NCI-H1105 treated with DMSO at 0.1 percent for 48 hours (cell line): ENCODE measurements around the gene FAM227B.

Source experiments
- DNase-seq: peaks from one replicate; lab custom pipeline; 2025; lab: John Stamatoyannopoulos, UW

FAM227B gene

DNA sequence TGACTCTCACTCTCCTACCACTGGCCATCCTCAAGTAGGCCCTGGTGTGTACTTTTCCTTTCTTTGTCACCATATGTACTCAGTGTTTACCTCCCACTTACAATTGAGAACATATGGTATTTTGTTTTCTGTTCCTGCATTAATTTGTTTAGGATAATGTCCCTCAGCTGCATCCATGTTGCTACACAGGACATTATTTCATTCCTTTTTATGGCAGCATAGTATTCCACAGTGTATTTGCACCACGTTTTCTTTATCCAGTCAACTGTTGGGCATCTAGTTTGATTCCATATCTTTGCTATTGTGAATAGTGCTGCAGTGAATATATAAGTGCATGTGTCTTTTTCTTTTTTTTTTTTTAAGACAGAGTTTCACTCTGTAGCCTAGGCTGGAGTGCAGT, 324.4 kb downstream of the FAM227B start:
- DNase-seq, result no peak

- no peak for DNase-seq
Measured at GRCh38 chr15:49293941-49294340, 326.7 kb downstream of the FAM227B start.

- DNase-seq, result no peak
Measured at GRCh38 chr15:49290191-49290590, 330.4 kb downstream of the FAM227B start.

DNA sequence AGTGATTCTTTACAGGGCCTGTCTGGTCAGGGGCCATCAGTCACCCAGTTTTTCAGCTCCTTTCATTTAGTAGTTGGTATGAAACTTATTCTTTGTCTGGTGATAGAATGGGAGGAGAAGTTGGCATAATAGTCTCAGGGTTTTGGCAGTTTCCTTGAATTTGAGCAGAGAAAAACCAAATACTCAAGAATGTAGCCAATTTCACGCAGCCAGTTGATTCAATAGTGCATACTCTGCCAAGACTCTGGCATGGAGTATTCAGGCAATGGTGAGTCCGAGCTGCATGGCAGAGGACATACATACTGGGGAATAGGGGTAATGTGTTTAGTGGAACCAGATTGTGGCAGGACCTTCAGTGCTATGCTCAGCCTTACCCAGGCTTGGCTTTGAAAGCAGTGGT, 332.2 kb downstream of the FAM227B start:
- no peak for DNase-seq

GRCh38 chr15:49287481-49287880, 333.1 kb downstream of the FAM227B start:
- no peak for DNase-seq

DNA sequence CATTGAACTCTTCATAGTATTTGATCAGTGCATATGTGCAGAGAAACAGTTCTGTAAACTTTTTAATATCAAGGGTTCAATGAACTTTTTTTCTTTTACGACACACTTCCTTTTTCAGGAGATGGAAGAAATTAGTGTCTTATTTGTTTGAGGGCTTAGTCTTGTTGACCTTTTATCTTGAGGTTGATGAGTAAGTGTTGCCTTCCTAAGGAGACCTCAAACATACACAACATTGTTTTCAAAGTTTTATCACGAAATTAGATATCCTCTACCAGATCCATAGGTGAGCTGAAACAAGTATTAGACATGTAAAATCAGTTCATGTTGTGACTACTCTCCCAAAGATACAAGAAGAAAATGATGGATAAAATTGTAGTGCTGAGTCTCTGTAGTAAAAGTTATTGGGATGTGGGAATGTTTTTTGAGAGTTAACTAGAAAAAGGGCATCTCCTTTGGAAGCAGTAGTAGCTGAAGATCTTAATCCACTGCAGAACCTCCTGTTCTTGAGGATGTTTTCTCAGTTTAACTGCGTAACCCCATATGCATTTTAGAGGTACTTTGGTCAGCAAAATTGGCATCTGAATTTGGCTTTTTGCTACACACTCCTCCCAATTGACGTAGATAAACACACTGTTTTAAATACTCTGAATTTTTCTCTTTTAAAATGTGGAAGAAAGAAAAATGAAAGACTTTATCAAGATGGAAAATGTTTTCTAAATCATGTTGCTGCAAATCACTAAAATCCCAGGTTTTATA, 333.8 kb downstream of the FAM227B start:
- DNase-seq, result no peak

GRCh38 chr15:49282366-49282765, 338.3 kb downstream of the FAM227B start:
- DNase-seq, result no peak

DNA sequence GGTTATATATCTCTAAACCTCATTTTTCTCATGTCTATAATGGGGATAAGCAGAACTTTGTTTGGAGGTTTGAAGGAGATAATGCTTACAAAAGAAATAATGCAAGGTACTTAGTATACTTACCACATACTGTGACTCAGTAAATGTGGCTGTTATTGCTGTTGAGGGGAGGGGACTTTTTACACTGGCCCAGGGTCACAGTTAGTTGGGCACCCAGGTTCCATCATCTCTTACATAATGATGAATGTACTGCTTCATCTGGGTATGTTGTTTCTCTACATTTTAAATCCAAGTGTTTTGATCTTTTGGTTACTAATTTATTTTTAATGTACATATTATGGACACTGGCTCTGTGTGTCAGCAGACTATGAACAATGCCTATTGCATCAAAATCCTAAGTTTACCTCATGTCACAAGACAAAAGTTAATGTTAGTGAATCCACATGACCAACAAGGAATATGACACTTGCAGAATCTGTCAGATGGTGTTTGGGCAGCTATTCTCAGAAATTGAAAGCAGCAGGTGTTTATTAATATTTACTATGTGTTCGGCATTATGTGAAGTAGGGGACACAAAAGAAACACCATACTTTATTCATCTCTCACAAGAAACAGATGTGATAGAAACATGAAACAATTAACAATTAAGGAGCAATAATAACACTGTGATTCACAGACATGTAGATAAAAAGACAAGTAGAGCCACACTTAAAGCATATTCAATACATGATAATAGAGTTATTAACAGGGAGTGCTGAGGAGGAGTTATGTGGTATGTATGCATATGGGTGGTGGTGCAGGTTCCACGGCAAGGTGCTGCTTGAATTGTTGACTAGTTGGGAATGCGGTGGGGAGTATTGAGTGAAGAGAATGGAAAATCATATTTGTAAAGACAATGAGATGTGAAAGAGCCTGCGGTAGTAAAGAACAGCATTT, 340.8 kb downstream of the FAM227B start:
- no peak for DNase-seq

DNA sequence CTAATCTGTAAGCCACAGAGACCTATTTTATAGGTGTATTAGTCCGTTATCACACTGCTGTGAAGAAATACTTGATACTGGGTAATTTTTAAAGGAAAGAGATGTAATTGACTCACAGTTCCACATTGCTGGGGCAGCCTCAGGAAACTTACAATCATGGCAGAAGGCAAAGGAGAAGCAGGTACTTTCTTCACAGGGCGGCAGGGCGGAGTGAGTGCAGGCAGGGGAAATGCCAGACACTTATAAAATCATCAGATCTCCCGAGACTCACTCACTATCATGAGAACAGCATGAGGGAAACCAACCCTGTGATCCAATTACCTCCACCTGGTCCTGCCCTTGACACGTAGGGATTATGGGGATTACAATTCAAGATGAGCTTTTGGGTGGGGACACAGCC, 341.9 kb downstream of the FAM227B start:
- no peak for DNase-seq
